ENCODE results near the gene UBN2.

UBN2 gene

GRCh38 chr7:139230774-139231512 is at the start of gene UBN2:
Gene UBN2, plus strand, starts transcription at chr7:139231237. Its CDS starts 248 bp downstream, at chr7:139231485.
- Histone ChIP-seq H4K20me1 (ENCODE audit: low read depth, low read length) (no peaks in the 10 kb centered on the region), H3K9me3 (ENCODE audit: insufficient read depth, low read length) (no peaks in the 10 kb centered on the region), H3F3A (ENCODE audit: insufficient read depth) (0 out of 2 replicates have a peak, but pooled peaks cover 4% of the 10 kb centered on the region), H3K4me2 (ENCODE audit: low read depth, low read length, poor library complexity, severe bottlenecking) (peak within 1 kb of the TSS; percentile 85), H3K27ac (ENCODE audit: low read depth, low read length) (no peak within 1 kb of the TSS), H3K36me3 (ENCODE audit: low read length) (no peaks in the 10 kb centered on the region), H3K9me2 (replicated peaks; ENCODE audit: insufficient read depth, low read length) (no peaks in the 10 kb centered on the region), H3K4me3 (ENCODE audit: insufficient read depth, low read length, poor library complexity, severe bottlenecking) (peak within 1 kb of the TSS; percentile 95), H3K79me2 (ENCODE audit: insufficient read depth, low read length) (0 out of 2 replicates have a peak, but pooled peaks cover 3% of the 10 kb centered on the region), H3K27me3 (ENCODE audit: low read length) (no peaks in the 10 kb centered on the region), H3K9ac (ENCODE audit: low read length) (peak within 1 kb of the TSS; percentile 74), H2AFZ (ENCODE audit: low read depth, low read length, severe bottlenecking) (peak within 1 kb of the TSS; percentile 98)
- TF ChIP-seq CTCF (IDR thresholded peaks at IDR 0.05; ENCODE audit: insufficient read depth, low read length, poor library complexity, severe bottlenecking), result no peak
- no peak for TF ChIP-seq EZH2phosphoT487 (conservative IDR thresholded peaks at IDR 0.05; ENCODE audit: low read length)

DNA sequence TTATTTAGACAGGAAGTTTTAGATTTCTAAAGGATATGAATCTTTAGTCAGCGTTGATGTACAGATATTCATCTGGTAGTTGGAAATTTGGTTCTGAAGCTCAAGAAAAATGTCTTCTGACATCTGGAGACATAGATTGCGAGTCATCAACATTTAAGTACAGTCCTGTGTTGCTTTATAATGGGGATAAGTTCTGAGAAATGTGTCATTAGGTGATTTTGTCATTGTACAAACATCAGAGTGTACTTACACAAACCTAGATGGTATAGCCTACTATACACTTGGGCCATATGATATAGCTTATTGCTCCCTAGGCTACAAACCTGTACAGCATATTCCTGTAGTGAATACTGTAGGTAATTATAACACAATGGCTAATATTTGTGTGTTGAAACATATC is 49.6 kb upstream of the UBN2 start:
- Histone ChIP-seq H3K4me3 (ENCODE audit: insufficient read depth, low read length, poor library complexity, severe bottlenecking) (no peak overlapping the region), H3K36me3 (ENCODE audit: low read length) (no peaks in the 10 kb centered on the region), H3K27ac (ENCODE audit: low read depth, low read length) (no peak overlapping the region), H3K9me2 (replicated peaks; ENCODE audit: insufficient read depth, low read length) (no peaks in the 10 kb centered on the region), H3K79me2 (ENCODE audit: insufficient read depth, low read length) (no peaks in the 10 kb centered on the region), H3K27me3 (ENCODE audit: low read length) (no peaks in the 10 kb centered on the region), H2AFZ (ENCODE audit: low read depth, low read length, severe bottlenecking) (no peak overlapping the region), H4K20me1 (ENCODE audit: low read depth, low read length) (no peaks in the 10 kb centered on the region), H3K4me2 (ENCODE audit: low read depth, low read length, poor library complexity, severe bottlenecking) (no peak overlapping the region), H3F3A (ENCODE audit: insufficient read depth) (no peaks in the 10 kb centered on the region), H3K9ac (ENCODE audit: low read length) (no peak overlapping the region), H3K9me3 (ENCODE audit: insufficient read depth, low read length) (no peaks in the 10 kb centered on the region)
- no peak for TF ChIP-seq CTCF (IDR thresholded peaks at IDR 0.05; ENCODE audit: insufficient read depth, low read length, poor library complexity, severe bottlenecking)
- no peak for TF ChIP-seq EZH2phosphoT487 (conservative IDR thresholded peaks at IDR 0.05; ENCODE audit: low read length)

- H3K4me2 ChIP-seq (ENCODE audit: low read depth, low read length, poor library complexity, severe bottlenecking), result no peak overlapping the region
- no peaks in the 10 kb centered on the region for H3K9me3 ChIP-seq (ENCODE audit: insufficient read depth, low read length)
- H2AFZ ChIP-seq (ENCODE audit: low read depth, low read length, severe bottlenecking), result no peak overlapping the region
- no peaks in the 10 kb centered on the region for H3K9me2 ChIP-seq (replicated peaks; ENCODE audit: insufficient read depth, low read length)
- no peaks in the 10 kb centered on the region for H3K79me2 ChIP-seq (ENCODE audit: insufficient read depth, low read length)
- TF ChIP-seq EZH2phosphoT487 (conservative IDR thresholded peaks at IDR 0.05; ENCODE audit: low read length), result no peak
- no peak for TF ChIP-seq CTCF (IDR thresholded peaks at IDR 0.05; ENCODE audit: insufficient read depth, low read length, poor library complexity, severe bottlenecking)
- H4K20me1 ChIP-seq (ENCODE audit: low read depth, low read length), result no peaks in the 10 kb centered on the region
- no peak overlapping the region for H3K9ac ChIP-seq (ENCODE audit: low read length)
- H3F3A ChIP-seq (ENCODE audit: insufficient read depth), result no peaks in the 10 kb centered on the region
- no peaks in the 10 kb centered on the region for H3K27me3 ChIP-seq (ENCODE audit: low read length)
- no peak overlapping the region for H3K4me3 ChIP-seq (ENCODE audit: insufficient read depth, low read length, poor library complexity, severe bottlenecking)
- H3K27ac ChIP-seq (ENCODE audit: low read depth, low read length), result no peak overlapping the region
- no peaks in the 10 kb centered on the region for H3K36me3 ChIP-seq (ENCODE audit: low read length)
These were observed 48.7 kb upstream of the UBN2 start for GRCh38 chr7:139182363-139182762.

Measured in SU-DHL-6 (cell line).